Lung microvascular endothelial cell (primary cell): ENCODE measurements around the gene TMC6. TPM values are rescaled to one million over a fixed set of nuclear protein-coding genes. Genes with fewer than 3 reads are reported as not detected.
"Not testable (repeated sequence)": the region's sequence is repeated elsewhere in the genome, so short reads cannot be mapped to it uniquely, and the experiment has no call there.

Source experiments
- DNase-seq, 2 donors: peaks; one replicate each; pipeline versions ENCODE4 v3.0.0 to v3.0.0-alpha.2; 2010; ENCODE audit warnings: low read depth in 2 of 2
- total RNA-seq: library from RNA; depleted of rRNA; stranded (reverse); fragments of >200 nt; gene quantifications from 2 replicates; pipeline ENCODE4 v1.2.1, GENCODE V29; 2014

The TMC6 gene, protein sequence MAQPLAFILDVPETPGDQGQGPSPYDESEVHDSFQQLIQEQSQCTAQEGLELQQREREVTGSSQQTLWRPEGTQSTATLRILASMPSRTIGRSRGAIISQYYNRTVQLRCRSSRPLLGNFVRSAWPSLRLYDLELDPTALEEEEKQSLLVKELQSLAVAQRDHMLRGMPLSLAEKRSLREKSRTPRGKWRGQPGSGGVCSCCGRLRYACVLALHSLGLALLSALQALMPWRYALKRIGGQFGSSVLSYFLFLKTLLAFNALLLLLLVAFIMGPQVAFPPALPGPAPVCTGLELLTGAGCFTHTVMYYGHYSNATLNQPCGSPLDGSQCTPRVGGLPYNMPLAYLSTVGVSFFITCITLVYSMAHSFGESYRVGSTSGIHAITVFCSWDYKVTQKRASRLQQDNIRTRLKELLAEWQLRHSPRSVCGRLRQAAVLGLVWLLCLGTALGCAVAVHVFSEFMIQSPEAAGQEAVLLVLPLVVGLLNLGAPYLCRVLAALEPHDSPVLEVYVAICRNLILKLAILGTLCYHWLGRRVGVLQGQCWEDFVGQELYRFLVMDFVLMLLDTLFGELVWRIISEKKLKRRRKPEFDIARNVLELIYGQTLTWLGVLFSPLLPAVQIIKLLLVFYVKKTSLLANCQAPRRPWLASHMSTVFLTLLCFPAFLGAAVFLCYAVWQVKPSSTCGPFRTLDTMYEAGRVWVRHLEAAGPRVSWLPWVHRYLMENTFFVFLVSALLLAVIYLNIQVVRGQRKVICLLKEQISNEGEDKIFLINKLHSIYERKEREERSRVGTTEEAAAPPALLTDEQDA
- 20.9 and 31.9 TPM in 2 replicates for total RNA-seq

DNA sequence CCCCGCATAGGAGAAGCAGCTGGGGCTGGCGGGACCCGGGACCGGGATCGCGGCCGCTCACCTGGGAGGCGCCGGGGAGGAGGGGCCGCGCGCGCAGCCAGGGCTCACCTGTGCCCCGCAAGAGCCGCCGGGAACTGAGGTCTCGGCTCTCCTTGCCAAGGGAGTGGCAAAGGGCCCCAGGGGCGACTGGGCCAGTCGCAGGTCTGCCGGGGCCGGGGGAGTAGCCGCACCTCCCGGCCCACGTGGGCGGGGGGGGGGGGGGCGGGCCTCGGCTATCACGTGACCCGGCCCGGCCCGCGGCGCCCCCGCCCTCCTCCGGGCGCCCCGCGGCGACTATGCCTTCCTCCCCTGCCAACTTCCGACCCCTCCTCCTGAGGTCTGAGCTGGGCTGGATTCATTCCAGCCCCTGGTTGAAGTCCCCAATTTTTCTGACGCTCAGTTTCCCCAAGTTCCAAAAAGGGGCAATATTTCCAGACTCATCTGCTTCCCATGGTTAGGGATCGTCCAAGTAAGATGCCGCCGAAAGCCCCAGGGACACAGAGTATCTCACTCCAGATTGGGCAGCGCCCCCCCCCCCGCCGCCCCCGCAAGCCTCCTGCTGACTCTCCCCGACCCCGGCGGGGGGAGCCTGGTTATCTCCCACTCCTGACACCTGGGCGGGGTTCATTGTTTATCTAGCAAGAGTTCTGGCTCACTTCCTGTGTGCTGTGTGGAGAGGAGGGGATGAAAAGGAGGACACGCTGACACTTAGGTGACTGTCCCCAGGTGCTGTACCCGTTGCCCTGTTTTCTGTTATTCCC is at the start of gene TMC6:
Gene TMC6 (minus strand): TSS at position 205 of the 800 bp plus-strand sequence. CDS start 1,923 bp downstream, outside the sequence.
- DNase-seq, result peak in 1 of 2 donors; percentile 39

DNA sequence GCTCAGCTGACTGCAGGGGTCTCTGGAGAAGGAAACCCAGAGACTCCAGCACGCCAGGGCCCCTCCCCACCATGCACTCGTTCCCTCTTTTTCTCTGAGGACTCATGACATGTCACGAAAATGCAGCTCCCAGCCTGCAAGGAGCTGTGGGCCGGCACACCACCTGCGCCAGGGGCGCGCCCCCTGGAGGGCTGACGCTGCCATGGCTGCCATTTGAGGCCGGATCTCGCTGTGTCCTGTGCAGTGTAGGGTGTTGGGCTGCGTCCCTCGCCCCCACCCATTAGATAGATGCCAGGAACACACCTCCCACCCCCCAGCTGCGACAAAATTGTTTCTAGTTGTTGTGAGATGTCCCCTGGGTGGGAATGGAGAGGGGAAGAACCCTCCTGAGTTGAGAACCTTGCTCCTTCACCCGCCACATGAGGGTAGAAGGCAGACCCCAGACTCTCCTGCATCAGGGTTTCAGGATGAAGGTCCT is 48.0 kb upstream of the TMC6 start:
- peak; percentile 50 to 71 for DNase-seq

DNA sequence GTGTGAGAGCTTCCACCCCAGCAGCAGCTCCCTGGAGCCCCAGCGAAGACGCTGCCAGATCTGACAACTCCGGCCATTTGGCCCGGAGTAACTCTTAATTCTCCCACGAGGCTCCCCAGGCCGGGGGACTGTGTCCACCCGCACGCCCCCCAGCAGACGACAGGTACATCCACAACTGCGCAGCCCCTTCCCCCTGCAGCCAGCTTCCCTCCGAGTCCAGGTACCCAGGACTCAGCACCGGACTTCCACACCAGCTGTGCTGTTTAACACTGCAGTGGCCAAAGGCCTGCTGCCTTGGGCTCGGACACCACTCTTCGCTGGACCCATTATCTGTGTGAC is 47.1 kb upstream of the TMC6 start:
- DNase-seq, result no peak

DNA sequence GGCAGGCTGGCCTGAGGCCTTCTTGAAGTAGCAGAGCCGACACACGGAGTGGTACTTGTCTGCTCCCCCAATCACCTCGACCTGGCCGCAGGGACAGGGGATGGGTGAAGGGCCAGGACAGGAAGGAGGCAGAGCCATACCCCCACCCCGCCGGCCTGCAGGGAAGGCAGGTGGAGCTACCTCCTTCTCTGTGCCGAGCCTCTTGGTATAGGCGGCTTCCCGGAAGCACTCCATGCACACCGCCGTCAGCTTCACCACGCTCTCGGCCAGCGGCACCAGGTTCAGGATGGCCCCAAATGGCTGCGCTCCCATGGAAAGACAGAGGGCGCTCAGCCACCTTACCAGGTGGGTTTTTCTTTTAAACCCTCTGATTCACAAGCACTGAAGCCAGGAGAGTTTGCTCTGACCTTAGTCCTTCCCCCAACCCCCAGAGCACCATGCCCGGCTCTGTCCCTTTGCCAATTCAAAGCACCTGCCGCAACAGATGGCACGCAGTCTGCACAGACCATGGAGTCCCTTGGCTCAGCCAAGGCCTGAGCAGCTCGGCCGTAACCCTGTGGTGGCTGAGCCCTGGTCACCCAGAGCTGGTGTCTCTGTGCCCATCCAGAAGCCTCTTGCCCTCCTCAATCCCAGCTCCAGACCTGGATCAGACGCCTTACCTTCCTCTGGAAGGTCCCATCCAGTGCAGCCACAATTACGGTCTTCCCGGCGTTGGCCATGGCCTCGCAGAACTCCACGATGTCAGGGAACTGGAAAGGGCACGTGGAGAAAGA is 46.5 kb upstream of the TMC6 start:
- DNase-seq, result peak in 1 of 2 donors; percentile 59

DNA sequence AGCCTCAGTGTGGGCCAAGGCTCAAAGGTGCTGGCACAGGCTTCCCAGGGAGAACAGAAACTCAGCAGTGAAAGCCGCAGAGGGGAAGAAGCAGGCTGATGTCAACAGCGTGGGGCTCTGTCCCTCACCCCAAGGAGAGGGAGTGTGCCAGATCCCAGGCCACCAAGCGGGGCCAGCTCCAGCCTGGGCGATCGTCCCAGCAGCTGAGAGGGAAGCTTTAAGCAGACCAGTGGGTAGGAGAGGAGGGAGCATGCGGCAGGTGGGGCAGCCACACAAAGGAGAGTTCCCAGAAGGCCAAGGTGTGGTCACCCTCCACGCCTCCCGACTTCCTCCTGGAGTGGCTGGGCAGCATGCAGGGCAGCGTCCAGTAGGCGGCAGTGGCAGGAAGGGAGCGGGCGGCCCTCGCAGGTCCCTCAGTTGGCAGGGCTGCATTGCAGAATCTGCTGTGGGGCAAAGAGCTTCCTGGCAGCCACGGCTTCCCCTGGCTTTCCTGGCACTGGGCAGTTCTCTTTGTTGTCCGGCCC is 45.9 kb upstream of the TMC6 start:
- peak; percentile 65 to 69 for DNase-seq

DNA sequence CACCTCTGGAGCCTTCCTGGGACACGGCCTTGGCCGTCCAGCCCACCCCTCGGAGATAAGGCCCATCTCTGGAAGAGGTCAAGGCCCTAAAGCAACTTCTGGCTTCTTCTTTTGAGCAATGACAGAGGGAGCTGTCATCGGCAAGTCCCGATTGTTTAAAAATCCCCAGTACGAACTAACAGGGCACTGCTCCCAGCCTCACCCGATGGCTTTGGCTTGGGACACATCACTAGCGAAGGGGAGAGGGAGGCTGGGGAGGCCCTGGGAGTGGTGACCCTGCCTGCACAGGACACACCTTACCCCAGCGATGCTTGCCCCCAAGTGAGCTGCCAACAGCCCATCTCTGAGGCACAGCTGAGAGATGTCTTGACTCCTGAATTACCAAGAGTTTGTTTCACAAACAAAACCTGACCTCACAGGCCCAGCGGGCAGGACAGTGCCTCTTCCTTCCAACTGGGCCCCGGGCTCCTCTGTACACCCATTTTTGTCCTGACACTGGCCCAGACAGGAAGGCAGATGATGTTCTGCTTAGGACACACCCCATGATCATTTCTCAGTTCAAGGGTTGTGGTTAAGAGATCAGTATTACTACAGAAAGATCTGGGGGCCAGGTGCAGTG is 44.7 kb upstream of the TMC6 start:
- no peak for DNase-seq

DNA sequence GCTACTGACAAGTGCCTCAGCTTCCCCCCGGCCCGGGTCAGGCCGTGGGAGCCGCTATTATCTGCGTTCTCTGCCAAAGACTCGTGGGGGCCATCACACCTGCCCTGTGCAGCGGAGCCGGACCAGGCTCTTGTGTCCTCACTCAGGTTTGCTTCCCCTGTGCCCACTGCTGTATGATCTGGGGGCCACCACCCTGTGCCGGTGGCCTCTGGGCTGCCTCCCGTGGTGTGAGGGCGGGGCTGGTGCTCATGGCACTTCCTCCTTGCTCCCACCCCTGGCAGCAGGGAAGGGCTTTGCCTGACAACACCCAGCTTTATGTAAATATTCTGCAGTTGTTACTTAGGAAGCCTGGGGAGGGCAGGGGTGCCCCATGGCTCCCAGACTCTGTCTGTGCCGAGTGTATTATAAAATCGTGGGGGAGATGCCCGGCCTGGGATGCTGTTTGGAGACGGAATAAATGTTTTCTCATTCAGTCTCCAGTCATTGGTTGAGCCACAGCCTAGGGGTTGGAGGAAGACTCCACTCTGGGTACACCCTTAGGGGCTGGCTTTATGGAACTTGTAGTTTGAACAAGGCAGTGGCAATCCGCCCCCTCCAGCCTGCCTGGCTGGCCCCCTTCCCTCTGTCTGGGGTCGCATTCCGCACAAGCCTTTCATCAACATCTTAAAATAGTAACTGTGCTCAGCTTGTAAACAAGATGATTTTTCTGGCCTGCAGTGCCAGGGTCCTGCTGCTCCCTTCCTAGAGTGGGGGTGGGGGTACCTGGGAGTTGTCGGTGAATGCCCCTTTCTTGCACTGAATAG is 43.9 kb upstream of the TMC6 start:
- DNase-seq, result no peak

DNA sequence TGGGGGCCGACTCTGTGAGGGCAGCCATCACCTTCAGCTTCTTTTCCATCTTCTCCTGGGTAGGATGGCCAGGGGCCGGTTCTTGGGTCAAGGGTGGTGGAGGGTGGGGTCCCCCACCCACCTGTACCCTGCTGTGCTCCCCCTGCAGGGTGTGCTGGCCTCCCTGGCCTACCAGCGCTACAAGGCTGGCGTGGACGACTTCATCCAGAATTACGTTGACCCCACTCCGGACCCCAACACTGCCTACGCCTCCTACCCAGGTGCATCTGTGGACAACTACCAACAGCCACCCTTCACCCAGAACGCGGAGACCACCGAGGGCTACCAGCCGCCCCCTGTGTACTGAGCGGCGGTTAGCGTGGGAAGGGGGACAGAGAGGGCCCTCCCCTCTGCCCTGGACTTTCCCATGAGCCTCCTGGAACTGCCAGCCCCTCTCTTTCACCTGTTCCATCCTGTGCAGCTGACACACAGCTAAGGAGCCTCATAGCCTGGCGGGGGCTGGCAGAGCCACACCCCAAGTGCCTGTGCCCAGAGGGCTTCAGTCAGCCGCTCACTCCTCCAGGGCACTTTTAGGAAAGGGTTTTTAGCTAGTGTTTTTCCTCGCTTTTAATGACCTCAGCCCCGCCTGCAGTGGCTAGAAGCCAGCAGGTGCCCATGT is 43.2 kb upstream of the TMC6 start:
- not testable (repeated sequence) for DNase-seq

DNA sequence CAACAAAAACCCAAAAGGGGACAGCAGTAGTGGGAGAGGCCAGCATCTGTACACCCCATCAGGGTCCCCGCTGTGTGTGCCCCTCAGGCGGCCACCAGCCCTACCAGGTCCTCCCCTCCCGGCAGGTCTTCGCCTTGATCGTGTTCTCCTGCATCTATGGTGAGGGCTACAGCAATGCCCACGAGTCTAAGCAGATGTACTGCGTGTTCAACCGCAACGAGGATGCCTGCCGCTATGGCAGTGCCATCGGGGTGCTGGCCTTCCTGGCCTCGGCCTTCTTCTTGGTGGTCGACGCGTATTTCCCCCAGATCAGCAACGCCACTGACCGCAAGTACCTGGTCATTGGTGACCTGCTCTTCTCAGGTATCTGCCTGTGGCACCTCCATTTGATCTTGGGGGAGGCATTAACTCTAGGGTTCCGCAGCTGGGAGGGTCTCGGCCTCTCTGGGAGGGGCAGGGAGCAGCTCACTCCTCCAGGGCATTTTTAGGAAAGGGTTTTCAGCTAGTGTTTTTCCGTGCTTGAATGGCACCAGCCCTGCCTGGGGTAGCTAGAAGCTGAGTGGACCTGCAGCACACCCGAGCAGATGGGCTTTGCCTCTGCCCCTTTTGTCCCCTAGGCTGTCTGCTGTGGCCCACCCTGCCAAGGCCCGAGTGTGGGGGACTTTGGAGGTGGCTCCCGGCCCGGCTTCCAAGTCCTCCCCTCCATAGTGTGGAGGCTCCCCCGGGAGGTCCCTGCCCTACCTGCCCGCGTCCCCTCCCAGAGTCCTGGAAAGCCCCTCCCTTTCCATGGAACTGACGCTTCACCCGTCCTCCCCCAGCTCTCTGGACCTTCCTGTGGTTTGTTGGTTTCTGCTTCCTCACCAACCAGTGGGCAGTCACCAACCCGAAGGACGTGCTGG is 42.4 kb upstream of the TMC6 start:
- no peak for DNase-seq

DNA sequence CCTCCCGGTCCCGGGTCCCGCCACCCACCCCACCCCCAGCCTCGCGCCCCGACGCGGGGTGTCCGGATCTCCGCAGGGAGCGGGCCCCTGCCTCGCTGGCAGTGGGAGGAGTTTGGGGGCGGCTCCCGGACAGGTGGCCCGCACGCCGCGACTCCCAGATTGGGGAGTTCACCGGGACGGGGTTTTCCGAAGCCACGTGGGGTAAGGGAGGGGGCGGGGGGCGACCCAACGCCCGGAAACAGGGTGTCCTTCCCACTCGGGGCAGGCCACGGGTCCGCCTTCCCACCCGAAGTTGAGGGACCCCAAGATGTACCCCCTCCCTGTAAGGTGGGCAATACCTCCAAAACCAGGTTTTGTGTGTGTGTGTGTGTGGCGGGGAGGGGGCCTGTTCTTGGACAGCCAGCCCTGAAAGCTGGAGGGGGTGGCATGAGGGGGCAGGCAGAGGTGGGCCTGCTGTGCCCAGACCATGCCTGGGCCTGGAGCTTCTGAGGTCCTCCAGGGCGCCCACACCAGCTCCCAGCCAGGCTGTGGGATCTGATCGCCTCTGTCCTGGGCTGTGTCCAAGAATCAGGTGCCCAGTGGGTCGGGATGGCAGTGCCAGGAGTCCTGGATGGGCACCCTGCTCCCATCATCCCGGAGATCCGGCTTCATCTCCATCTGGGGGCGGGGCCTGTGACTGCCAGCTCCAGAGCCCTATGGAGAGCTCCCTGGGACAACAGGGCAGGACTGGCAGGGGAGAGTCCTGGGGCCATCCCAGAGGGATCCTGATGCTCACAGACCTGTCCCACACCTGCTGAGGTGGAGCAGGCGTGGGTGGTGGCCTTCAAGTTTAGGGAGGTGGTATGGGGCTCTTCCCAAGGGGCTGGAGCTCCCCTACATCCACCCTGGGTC is 40.6 kb upstream of the TMC6 start:
- peak; percentile 47 to 63 for DNase-seq

DNA sequence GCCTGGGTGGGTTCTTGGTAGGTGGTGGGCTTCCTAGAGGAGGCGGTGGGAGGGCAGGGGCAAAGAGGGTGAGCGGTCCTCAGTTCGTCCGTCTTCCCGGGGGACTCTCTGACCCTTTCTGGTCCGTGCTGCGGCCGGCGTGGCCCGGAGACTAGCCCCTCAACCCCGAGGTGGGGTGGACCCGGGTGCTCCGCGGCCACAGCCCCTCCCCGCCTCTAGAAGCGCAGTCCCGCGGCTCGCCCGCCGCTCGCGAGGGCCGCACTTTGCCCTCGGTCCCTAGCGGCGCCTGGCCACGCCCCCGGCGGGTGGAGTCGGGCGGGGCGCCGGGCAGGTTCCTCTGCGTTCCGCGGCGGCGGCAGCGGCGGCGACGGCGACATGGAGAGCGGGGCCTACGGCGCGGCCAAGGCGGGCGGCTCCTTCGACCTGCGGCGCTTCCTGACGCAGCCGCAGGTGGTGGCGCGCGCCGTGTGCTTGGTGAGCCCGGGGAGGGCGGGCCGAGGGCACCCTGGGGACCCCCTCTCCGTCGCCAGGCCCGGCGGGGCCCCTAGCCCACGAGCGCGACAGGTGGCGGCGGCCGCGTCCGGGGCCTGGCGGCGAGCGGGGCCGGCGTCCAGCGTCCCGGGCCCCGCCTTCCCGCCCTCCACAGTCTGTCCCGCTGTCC is 39.8 kb upstream of the TMC6 start, which contains the start of gene SYNGR2:
Gene SYNGR2 (plus strand): TSS at position 340 of the 661 bp plus-strand sequence. CDS start 36 bp downstream, at position 376.
- DNase-seq, result peak; percentile 41 to 80

DNA sequence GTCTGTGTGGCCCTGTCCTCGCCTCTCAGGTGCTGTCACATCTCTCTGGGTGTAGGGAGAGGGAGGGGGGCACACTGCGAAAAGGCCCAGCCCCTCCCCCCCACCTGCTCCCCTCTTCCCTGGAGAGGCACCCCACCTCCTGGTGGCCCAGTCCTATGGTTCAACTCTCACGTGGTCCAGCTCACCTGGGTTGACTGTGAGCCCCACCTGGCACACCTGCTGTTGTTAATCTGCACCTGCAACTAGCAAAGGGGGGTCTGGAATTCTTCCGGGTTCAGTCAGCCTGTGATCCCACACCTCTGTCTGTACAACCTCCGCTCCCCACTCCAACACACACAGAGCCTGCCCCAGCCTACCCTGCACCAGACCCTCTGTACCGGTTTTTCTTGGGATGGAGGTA is 37.9 kb upstream of the TMC6 start:
- no peak for DNase-seq

DNA sequence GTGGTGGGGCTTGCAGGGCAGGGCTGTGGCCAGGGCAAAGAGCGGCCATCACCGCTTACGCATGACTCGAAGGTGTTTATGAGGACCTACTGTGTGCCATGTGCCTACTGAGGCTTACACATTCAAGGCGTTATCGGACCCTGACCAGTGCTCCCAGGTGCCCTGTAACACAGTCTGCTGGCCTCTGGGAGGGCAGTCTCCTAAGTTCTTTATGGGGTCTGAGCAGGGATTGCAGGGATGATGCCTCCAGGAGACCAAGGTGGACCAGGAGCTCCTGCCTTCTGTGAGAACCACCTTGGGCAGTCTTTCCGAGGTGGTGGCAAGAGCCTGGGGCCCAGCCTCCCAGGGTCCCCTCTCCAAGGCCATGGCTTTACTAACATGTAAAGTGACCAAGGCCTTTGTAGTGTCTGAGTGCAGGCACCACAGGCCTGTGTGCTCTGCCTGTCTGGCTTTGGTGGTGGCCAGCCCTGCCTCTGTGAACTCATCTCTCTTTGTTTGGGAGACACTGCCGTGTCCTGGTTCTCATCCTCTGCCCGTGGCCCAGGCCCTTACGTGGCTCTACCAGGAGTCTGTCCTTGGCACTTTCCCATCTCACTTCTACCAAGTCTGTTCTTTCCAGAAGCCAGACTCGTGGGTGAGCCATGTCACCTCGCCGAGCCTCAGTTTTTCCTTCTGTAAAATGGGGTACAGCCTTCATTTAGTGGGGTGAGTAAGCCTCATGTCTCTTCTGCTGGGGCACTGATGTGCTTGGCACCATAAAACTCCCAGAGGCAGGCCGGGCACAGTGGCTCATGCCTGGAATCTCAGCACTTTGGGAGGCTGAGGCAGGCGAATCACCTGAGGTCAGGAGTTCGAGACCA is 36.4 kb upstream of the TMC6 start:
- no peak for DNase-seq

DNA sequence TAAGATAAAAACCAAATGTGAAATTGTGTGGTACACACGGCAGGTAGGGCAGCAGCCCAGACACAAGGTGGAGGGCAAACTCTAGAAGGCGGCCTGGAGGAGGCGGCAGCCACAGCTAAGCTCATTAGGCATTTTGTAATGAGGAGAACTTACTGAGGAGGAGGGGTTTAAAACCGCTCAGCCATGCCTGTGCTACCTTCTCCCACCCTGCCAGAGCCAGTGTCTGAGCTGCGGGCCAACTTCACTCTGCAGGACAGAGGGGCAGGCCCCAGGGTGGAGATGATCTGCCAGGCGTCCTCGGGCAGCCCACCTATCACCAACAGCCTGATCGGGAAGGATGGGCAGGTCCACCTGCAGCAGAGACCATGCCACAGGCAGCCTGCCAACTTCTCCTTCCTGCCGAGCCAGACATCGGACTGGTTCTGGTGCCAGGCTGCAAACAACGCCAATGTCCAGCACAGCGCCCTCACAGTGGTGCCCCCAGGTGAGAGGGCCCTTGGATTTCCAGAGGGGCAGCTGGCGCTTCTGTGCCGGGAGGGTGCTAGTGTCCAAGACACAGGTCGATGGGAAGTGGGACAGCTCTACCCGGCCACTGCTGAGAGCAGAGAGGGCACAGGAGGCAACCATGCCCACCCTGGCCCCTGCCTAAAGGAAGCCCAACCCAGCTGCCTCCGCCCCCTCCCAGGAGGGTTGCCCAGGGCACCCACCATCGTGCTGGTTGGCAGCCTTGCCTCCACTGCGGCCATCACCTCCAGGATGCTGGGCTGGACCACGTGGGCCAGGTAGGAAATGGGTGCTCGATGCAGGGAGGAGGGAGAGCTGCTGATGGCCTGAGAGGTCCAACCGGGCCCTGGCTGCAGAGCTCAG is 35.6 kb upstream of the TMC6 start:
- DNase-seq, result no peak
